ENCODE measurements around the gene ZNF614. TPM values are rescaled to one million over a fixed set of nuclear protein-coding genes. Genes with fewer than 3 reads are reported as not detected.

The ZNF614 gene
- total and polyA plus RNA-seq, 2 of the 13 experiments (the other 11 are each of a cell fraction or from before 2014, with no cell fraction given) = 13.0 to 22.8 TPM

DNA sequence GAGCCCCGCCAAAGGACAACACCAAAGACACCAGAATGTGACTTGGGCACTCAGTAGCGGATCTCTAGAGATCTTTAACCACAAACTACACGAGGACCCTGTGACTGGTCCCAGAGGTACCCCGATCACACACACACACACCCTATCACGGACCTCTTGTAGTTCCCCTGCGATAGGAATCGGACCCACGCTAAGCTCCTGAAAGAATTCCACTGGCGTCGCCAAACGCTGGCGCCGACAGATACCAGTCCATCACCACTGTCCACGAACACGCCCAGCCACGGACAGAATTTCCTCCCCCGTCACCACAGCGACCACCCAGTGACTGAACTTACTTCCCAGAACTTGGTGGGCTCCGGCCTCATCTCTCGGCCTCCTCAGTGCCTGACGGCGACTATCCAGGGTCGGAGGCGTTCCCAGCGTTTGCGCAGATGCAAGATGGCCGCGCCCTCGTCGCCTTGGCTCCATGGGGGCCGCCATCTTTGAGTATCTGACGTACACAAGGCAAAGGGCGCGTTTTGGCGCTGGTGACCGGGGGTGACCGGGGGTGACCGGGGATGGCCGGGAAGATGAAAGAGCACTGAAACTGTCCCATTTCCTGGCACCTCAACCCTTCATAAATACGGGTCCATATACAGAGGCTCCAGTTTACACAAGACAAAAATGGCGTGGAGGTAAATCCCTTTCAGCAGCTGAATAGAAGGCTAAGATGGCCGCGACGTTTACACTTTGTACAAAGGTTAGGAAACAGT is 20.2 kb downstream of the ZNF614 start, which contains the start of gene ZNF615 (continued):
- TF ChIP-seq NRL (CRISPR knock-in tag; IDR thresholded peaks at IDR 0.05; ENCODE audit: borderline replicate concordance) (peak; percentile 56), SETDB1 (CRISPR knock-in tag; IDR thresholded peaks at IDR 0.05; ENCODE audit: borderline replicate concordance) (no peak), JARID2 (CRISPR knock-in tag; IDR thresholded peaks at IDR 0.05; ENCODE audit: insufficient replicate concordance) (no peak), GPN1 (CRISPR knock-in tag; IDR thresholded peaks at IDR 0.05; ENCODE audit: borderline replicate concordance) (no peak), MIXL1 (CRISPR knock-in tag; IDR thresholded peaks at IDR 0.05) (peak; percentile 21; the same call in 1 of the 2 replicates), ZNF20 (CRISPR knock-in tag; IDR thresholded peaks at IDR 0.05) (no peak), PHF20 (CRISPR knock-in tag; IDR thresholded peaks at IDR 0.05) (0 out of 2 replicates have a peak, but pooled peaks have one; percentile 44), ZNF180 (CRISPR knock-in tag; IDR thresholded peaks at IDR 0.05; ENCODE audit: borderline replicate concordance, low read depth) (no peak), NR2F2 (IDR thresholded peaks at IDR 0.05; ENCODE audit: borderline replicate concordance, low read depth) (peak; percentile 39; the same call in 1 of the 2 replicates), ZNF549 (CRISPR knock-in tag; IDR thresholded peaks at IDR 0.05) (no peak), ZNF382 (CRISPR knock-in tag; IDR thresholded peaks at IDR 0.05; ENCODE audit: borderline replicate concordance) (no peak), ZNF660 (CRISPR knock-in tag; IDR thresholded peaks at IDR 0.05; ENCODE audit: borderline replicate concordance, low read depth) (no peak), ZNF678 (CRISPR knock-in tag; IDR thresholded peaks at IDR 0.05) (no peak), ZNF264 (CRISPR knock-in tag; IDR thresholded peaks at IDR 0.05) (peak; percentile 80), ZNF841 (CRISPR knock-in tag; IDR thresholded peaks at IDR 0.05; ENCODE audit: borderline replicate concordance) (no peak), RXRA (CRISPR knock-in tag; IDR thresholded peaks at IDR 0.05) (peak; percentile 95), SIN3B (IDR thresholded peaks at IDR 0.05; ENCODE audit: low read length) (no peak), ZNF761 (CRISPR knock-in tag; conservative IDR thresholded peaks at IDR 0.05) (no peak; the same call in 1 of the 2 replicates), TOPORS (CRISPR knock-in tag; IDR thresholded peaks at IDR 0.05) (peak; percentile 89)
- TF ChIP-seq, protein P1, sequence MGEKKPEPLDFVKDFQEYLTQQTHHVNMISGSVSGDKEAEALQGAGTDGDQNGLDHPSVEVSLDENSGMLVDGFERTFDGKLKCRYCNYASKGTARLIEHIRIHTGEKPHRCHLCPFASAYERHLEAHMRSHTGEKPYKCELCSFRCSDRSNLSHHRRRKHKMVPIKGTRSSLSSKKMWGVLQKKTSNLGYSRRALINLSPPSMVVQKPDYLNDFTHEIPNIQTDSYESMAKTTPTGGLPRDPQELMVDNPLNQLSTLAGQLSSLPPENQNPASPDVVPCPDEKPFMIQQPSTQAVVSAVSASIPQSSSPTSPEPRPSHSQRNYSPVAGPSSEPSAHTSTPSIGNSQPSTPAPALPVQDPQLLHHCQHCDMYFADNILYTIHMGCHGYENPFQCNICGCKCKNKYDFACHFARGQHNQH (CRISPR knock-in tag; IDR thresholded peaks at IDR 0.05) = peak; percentile 60; the same call in 1 of the 2 replicates
- TF ChIP-seq, protein P2, sequence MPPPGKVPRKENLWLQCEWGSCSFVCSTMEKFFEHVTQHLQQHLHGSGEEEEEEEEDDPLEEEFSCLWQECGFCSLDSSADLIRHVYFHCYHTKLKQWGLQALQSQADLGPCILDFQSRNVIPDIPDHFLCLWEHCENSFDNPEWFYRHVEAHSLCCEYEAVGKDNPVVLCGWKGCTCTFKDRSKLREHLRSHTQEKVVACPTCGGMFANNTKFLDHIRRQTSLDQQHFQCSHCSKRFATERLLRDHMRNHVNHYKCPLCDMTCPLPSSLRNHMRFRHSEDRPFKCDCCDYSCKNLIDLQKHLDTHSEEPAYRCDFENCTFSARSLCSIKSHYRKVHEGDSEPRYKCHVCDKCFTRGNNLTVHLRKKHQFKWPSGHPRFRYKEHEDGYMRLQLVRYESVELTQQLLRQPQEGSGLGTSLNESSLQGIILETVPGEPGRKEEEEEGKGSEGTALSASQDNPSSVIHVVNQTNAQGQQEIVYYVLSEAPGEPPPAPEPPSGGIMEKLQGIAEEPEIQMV (CRISPR knock-in tag; IDR thresholded peaks at IDR 0.05; ENCODE audit: low read depth) = 0 out of 2 replicates have a peak, but pooled peaks have one; percentile 11
- TF ChIP-seq, protein P3, sequence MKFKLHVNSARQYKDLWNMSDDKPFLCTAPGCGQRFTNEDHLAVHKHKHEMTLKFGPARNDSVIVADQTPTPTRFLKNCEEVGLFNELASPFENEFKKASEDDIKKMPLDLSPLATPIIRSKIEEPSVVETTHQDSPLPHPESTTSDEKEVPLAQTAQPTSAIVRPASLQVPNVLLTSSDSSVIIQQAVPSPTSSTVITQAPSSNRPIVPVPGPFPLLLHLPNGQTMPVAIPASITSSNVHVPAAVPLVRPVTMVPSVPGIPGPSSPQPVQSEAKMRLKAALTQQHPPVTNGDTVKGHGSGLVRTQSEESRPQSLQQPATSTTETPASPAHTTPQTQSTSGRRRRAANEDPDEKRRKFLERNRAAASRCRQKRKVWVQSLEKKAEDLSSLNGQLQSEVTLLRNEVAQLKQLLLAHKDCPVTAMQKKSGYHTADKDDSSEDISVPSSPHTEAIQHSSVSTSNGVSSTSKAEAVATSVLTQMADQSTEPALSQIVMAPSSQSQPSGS (CRISPR knock-in tag; IDR thresholded peaks at IDR 0.05) = peak; percentile 50; the same call in 1 of the 2 replicates
- TF ChIP-seq, protein P4, sequence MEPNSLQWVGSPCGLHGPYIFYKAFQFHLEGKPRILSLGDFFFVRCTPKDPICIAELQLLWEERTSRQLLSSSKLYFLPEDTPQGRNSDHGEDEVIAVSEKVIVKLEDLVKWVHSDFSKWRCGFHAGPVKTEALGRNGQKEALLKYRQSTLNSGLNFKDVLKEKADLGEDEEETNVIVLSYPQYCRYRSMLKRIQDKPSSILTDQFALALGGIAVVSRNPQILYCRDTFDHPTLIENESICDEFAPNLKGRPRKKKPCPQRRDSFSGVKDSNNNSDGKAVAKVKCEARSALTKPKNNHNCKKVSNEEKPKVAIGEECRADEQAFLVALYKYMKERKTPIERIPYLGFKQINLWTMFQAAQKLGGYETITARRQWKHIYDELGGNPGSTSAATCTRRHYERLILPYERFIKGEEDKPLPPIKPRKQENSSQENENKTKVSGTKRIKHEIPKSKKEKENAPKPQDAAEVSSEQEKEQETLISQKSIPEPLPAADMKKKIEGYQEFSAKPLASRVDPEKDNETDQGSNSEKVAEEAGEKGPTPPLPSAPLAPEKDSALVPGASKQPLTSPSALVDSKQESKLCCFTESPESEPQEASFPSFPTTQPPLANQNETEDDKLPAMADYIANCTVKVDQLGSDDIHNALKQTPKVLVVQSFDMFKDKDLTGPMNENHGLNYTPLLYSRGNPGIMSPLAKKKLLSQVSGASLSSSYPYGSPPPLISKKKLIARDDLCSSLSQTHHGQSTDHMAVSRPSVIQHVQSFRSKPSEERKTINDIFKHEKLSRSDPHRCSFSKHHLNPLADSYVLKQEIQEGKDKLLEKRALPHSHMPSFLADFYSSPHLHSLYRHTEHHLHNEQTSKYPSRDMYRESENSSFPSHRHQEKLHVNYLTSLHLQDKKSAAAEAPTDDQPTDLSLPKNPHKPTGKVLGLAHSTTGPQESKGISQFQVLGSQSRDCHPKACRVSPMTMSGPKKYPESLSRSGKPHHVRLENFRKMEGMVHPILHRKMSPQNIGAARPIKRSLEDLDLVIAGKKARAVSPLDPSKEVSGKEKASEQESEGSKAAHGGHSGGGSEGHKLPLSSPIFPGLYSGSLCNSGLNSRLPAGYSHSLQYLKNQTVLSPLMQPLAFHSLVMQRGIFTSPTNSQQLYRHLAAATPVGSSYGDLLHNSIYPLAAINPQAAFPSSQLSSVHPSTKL (CRISPR knock-in tag; IDR thresholded peaks at IDR 0.05) = peak; percentile 15

Data from HepG2 (cell line).